ENCODE data around the gene ZGLP1. TPM values are rescaled to one million over a fixed set of nuclear protein-coding genes. Genes with fewer than 3 reads are reported as not detected.

Gene ZGLP1
- total RNA-seq, 2 donors from 2014 or later, result 0.90 TPM; not detected in 1

DNA sequence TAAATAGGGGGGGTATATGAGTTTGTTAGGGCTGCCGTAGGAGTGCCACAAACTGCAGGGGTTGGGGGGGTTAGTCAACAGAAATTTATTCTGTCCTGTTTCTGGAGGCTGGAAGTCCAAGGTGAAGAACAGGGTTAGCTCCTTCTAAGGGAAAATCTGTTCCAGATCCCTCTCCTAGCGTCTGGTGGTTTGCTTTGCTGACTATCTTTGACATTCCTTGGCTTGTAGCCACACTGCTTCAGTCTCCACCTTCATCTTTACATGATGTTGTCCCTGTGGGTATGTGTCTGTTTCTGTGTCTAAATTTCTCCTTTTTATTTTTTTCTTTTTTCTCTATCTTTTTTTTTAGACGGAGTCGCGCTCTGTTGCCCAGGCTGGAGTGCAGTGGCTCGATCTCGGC lies 46.8 kb downstream of the ZGLP1 start:
- Histone ChIP-seq H3K4me3 (no peak overlapping the region), H3K9me3 (no peaks in the 10 kb centered on the region), H3K4me1 (peaks cover 0 to 12% of the 10 kb centered on the region in 2 donors), H3K27me3 (no peaks in the 10 kb centered on the region), H3K36me3 (peaks cover 18% of the 10 kb centered on the region), H3K27ac (no peak overlapping the region)
- DNase-seq (ENCODE audit: low spot score), result no peak
- TF ChIP-seq CTCF (IDR thresholded peaks at IDR 0.05), result no peak

- Histone ChIP-seq H3K9me3 (no peaks in the 10 kb centered on the region), H3K36me3 (peaks cover 43% of the 10 kb centered on the region), H3K27ac (no peak overlapping the region), H3K27me3 (no peaks in the 10 kb centered on the region), H3K4me1 (peaks cover 0 to 7% of the 10 kb centered on the region in 2 donors), H3K4me3 (no peak overlapping the region)
- TF ChIP-seq CTCF (IDR thresholded peaks at IDR 0.05), result no peak
- no peak for DNase-seq (ENCODE audit: low spot score)
Measured at GRCh38 chr19:10260141-10260584, 49.5 kb downstream of the ZGLP1 start.

DNA sequence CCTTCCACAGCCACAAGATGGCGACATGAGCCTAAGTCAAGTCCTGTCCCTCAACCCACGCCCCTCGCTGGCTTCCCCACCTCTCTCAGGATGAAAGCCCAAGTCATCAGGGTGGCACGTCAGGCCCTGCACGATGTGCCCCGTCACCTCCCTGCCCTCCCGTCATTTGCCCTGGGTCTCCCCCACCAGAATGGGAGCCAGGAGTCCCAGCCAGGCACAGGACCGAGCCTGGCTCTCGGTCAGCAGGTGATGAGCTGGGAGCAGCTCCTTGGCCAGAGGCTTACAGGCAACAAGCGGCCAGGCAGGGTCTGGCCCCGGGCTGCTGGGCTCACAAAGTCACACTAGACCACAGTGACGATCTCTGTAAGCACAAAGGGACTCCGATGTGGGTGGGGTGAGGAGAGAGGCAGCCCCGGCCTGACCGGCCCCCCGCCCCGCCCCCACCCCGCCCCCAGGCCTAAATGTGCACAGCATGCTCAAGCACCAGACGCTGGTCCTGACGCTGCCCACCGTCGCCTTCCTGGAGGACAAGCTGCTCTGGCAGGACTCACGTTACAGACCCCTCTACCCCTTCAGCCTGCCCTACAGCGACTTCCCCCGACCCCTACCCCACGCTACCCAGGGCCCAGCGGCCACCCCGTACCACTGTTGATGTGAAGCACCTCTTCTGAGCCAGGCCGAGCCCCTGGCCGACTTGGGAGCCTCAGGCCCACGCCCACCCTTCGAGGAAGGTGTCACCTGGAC lies 50.3 kb downstream of the ZGLP1 start:
- no peak overlapping the region for H3K27ac ChIP-seq
- peaks cover 51% of the 10 kb centered on the region for H3K36me3 ChIP-seq

DNA sequence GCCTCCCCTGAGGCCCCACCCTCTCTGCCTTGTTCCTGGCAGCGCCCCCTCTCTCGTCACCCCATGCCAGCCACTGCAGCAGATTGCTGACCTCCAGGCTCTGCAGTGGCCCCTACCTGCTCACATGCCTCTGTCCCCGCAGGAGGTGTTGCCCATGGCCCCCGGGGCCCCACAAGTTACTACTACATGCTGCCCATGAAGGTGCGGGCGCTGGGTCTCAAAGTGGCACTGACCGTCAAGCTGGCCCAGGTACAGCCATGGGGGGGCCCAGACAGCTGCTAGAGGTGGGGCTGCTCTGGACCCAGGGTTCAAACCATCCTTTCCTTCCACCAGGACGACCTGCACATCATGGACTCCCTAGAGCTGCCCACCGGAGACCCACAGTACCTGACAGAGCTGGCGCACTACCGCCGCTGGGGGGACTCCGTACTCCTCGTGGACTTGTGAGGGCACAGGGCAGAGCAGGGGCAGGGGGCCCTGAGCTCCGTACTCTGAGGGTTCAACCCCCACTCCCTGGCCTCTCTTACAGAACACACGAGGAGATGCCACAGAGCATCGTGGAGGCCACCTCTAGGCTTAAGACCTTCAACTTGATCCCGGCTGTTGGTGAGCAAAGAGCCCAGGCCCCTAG lies 51.4 kb downstream of the ZGLP1 start:
- H3K4me1 ChIP-seq, result peaks cover 0 to 7% of the 10 kb centered on the region in 2 donors
- H3K36me3 ChIP-seq, result peaks cover 55% of the 10 kb centered on the region
- no peaks in the 10 kb centered on the region for H3K27me3 ChIP-seq
- DNase-seq (ENCODE audit: low spot score), result no peak
- H3K27ac ChIP-seq, result no peak overlapping the region
- TF ChIP-seq CTCF (IDR thresholded peaks at IDR 0.05), result no peak
- no peak overlapping the region for H3K4me3 ChIP-seq
- H3K9me3 ChIP-seq, result no peaks in the 10 kb centered on the region

More for the DNA sequence above, 50.3 kb downstream of the ZGLP1 start:
- peak; percentile 57 to 72 for TF ChIP-seq CTCF (IDR thresholded peaks at IDR 0.05)
- no peaks in the 10 kb centered on the region for H3K27me3 ChIP-seq
- peaks cover 0 to 7% of the 10 kb centered on the region in 2 donors for H3K4me1 ChIP-seq
- no peak overlapping the region for H3K4me3 ChIP-seq
- DNase-seq (ENCODE audit: low spot score), result peak; percentile 87
- H3K9me3 ChIP-seq, result no peaks in the 10 kb centered on the region

DNA sequence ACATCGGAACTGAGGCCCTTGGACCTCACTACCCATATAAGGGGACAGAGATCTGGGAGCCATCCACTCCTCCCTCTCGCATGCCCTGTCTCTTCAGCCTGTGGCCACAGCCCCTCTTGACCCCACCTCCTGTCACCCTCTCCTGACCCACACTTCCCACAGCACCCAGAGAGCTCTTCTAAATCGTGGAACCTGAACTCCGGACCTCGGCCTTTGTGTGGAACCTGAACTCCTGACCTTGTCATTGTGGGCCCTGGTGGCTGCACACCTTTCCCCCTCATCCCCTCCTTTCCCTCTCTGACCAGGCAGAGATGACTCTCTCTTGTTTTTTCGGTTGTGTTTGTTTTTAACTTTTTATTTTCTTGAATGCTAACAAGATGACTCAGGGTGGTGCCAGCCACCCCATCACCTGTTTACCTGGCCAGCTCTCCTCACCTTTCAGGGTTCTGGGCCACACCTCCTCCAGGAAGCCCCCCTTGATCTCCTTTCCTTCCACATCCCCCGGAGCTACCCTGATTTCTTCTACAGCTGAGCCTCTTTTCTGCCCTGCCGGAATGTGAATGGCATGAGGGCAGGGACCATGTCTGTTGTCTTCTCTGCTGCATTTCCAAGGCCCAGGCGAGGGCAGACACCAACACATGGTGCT lies 52.5 kb downstream of the ZGLP1 start:
- H3K36me3 ChIP-seq, result peaks cover 55% of the 10 kb centered on the region

More for the DNA sequence above, 52.5 kb downstream of the ZGLP1 start:
- no peak for TF ChIP-seq CTCF (IDR thresholded peaks at IDR 0.05)
- no peak for DNase-seq (ENCODE audit: low spot score)
- Histone ChIP-seq H3K4me1 (peaks cover 0 to 14% of the 10 kb centered on the region in 2 donors), H3K9me3 (no peaks in the 10 kb centered on the region), H3K27ac (no peak overlapping the region), H3K4me3 (no peak overlapping the region), H3K27me3 (no peaks in the 10 kb centered on the region)

All from right atrium auricular region (tissue), 2 donors.